Activated naive CD4-positive, alpha-beta T cell treated with anti-CD3 and anti-CD28 coated beads for 36 hours (primary cell): Measurements from ENCODE around the gene RGL3. TPM values are rescaled to one million over a fixed set of nuclear protein-coding genes. Genes with fewer than 3 reads are reported as not detected.
A peak's percentile ranks its signal among the peaks of the same experiment; 100 is the strongest.
"Not testable (repeated sequence)": the region's sequence is repeated elsewhere in the genome, so short reads cannot be mapped to it uniquely, and the experiment has no call there.

Source experiments
- CTCF ChIA-PET: fragments of 350-600 bp; sonication (Branson Sonifier 250); formaldehyde crosslinking; loops from one replicate; lab custom pipeline; 2021; ENCODE audit warnings: antibody characterized with exemption; lab: Charles Lee
- DNase-seq: peaks from one replicate; pipeline ENCODE4 v3.0.0-alpha.2; 2020
- H3K27ac Mint-ChIP-seq: one replicate; pipeline ENCODE4 v1.8.0; 2021; ENCODE audit warnings: mild to moderate bottlenecking, mixed read lengths
- H3K27me3 Mint-ChIP-seq: one replicate; pipeline ENCODE4 v1.8.0; 2021; ENCODE audit warnings: low read depth, mixed read lengths
- H3K36me3 Mint-ChIP-seq: one replicate; pipeline ENCODE4 v1.8.0; 2021; ENCODE audit warnings: low read depth, mixed read lengths
- H3K4me1 Mint-ChIP-seq: one replicate; pipeline ENCODE4 v1.8.0; 2021; ENCODE audit warnings: low read depth, mixed read lengths
- H3K4me3 Mint-ChIP-seq: one replicate; pipeline ENCODE4 v1.8.0; 2021; ENCODE audit warnings: mild to moderate bottlenecking, moderate library complexity, mixed read lengths
- H3K9me3 Mint-ChIP-seq: one replicate; pipeline ENCODE4 v1.8.0; 2021; ENCODE audit warnings: mixed read lengths
- intact Hi-C: fragments of 100-400 bp; cut with micrococcal nuclease; formaldehyde crosslinking; loops from one replicate; pipeline ENCODE4 v1.15.1; 2023
- total RNA-seq, 2 experiments: library from RNA; stranded (reverse); gene quantifications; one replicate each; pipeline ENCODE4 v1.2.3, GENCODE V29; 2021

RGL3 gene
- total RNA-seq, 2 experiments from 2014 or later: not detected

DNA sequence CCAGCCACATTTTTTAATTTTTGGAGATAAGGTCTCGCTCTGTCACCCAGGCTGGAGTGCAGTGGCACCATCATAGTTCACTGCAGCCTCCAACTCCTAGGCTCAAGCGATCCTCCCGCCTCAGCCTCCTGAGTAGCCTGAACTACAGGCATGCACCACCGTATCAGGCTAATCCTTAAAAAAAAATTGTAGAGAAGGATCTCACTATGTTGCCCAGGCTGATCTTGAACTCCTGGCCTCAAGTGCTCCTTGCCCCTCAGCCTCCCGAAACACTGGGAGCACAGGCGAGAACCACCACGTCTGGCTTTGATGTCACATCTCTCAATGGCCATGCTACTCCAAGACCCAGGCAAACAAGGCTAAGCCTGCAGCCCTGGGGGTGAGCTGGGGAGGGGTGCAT lies 37.5 kb upstream of the RGL3 start:
- intact Hi-C loops: no loop called here
- Mint-ChIP-seq H3K4me3 (no peak overlapping the region), H3K9me3 (no peaks in the 10 kb centered on the region), H3K4me1 (no peaks in the 10 kb centered on the region), H3K27ac (no peak overlapping the region), H3K27me3 (peaks cover 3% of the 10 kb centered on the region), H3K36me3 (no peaks in the 10 kb centered on the region)
- no peak for DNase-seq
- CTCF ChIA-PET: no interaction called here

DNA sequence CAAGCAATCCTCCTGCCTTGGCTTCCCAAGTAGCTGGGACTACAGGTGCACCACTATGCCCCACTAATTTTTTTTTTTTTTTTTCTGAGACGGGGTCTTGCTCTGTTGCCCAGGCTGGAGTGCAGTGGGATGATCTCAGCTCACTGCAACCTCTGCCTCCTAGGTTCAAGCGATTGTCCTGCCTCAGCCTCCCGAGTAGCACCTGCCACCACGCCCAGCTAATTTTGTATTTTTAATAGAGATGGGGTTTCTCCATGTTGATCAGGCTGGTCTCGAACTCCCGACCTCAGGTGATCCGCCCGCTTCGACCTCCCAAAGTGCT lies 36.1 kb upstream of the RGL3 start:
- not testable (repeated sequence) for H3K36me3 Mint-ChIP-seq, H3K9me3 Mint-ChIP-seq, H3K27ac Mint-ChIP-seq, H3K4me1 Mint-ChIP-seq, H3K27me3 Mint-ChIP-seq, H3K4me3 Mint-ChIP-seq, DNase-seq
- intact Hi-C loops: loop anchor here (2.0 kb wide), 1 partner anchor 28 kb away; no protein-coding TSS in a partner anchor
- CTCF ChIA-PET: interaction anchor here (0.7 to 1.0 kb wide), 4 partner anchors 22 to 347 kb away, joined by 3 to 5 read pairs (median 3); no protein-coding TSS in a partner anchor

DNA sequence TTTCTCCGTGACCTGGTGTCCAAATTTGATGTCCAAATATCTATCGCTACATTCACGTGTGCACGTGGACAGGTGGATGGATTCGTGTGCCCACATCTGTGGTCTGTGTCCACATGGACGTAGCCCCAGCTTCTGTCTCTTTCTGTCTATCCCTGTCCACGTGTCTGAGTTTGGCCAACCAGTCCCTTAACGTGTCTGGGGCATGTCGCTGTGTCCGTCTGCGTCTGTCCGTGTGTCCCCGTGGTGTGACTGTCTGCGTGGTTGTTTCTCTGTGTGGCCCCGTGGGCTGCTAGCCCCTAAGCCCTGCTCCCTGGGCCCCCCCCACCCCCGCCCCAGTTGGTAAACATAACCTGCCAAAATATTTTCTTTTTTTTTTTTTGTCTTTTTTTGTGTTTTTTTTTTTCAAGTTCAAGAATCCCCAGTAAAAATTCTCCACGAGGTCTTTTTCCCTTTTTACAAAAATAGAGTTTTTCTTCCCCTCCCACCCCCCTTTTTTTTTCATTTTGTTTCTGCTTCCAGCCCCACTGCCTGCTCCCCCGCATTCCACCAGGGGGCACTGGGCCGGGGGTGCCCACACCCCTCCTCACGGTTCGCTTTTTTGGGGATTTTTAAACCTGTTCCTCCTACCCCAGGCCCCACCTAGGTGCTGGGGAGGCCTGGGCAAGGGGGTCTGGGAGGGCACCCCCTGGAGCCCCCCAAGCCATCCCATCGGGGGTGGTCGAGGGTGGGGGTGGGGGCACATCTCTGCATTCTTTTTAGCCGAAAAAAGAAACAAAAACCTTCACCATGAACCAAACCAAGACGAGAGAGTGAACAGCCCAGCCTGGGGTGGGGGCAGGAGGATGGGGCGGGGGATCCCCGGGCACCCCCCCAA lies 34.6 kb upstream of the RGL3 start:
- Mint-ChIP-seq H3K9me3 (no peaks in the 10 kb centered on the region), H3K27ac (no peak overlapping the region), H3K27me3 (no peaks in the 10 kb centered on the region), H3K36me3 (peaks cover 6% of the 10 kb centered on the region), H3K4me3 (no peak overlapping the region), H3K4me1 (no peaks in the 10 kb centered on the region)
- peak; percentile 15 for DNase-seq
- intact Hi-C loops: loop anchor here (2.0 kb wide), 1 partner anchor 29 kb away; no protein-coding TSS in a partner anchor
- CTCF ChIA-PET: interaction anchor here (1.3 kb wide), 1 partner anchor 29 kb away, joined by 3 read pairs; no protein-coding TSS in a partner anchor

DNA sequence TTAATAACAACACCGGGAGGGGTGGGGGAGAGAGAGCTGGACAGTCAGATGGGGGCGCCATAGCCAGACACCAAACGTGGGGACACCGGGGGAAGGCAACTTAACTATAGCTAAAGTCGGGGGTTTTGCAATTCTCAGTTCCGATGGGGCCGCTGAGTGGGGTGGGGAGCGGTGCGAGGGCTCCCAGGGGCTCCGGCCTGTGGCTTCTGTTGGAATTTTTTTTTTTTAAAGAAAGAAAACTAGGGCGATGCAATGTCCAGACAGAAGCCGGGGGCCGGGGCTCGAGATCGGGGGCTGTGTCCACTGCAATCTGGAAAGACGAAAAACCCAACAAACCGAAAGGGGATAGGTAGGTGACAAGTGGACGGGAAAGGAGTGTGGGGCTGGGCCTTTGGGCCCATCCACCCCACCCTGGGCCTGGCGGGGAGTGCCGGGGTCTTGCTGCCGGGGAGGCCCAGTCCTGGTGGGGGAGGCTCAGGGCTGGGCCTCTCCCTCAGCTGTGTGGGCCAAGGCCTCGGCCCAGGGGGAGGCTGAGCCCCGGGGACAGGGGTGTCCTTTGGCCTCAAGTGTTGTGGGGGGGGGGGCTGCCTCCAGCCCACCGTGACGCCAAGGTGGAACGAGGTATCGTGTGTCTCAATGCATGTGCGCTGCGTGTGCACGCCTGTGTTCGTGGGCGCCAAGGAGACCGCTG lies 33.7 kb upstream of the RGL3 start:
- no peak overlapping the region for H3K27ac Mint-ChIP-seq
- no peaks in the 10 kb centered on the region for H3K27me3 Mint-ChIP-seq
- H3K4me3 Mint-ChIP-seq: no peak overlapping the region
- intact Hi-C loops: no loop called here
- H3K36me3 Mint-ChIP-seq: peaks cover 7% of the 10 kb centered on the region
- H3K9me3 Mint-ChIP-seq: no peaks in the 10 kb centered on the region
- no peaks in the 10 kb centered on the region for H3K4me1 Mint-ChIP-seq
- CTCF ChIA-PET: interaction anchor here (0.6 to 1.3 kb wide), 4 partner anchors 30 to 296 kb away, joined by 3 read pairs; no protein-coding TSS in a partner anchor
- peak; percentile 31 for DNase-seq

DNA sequence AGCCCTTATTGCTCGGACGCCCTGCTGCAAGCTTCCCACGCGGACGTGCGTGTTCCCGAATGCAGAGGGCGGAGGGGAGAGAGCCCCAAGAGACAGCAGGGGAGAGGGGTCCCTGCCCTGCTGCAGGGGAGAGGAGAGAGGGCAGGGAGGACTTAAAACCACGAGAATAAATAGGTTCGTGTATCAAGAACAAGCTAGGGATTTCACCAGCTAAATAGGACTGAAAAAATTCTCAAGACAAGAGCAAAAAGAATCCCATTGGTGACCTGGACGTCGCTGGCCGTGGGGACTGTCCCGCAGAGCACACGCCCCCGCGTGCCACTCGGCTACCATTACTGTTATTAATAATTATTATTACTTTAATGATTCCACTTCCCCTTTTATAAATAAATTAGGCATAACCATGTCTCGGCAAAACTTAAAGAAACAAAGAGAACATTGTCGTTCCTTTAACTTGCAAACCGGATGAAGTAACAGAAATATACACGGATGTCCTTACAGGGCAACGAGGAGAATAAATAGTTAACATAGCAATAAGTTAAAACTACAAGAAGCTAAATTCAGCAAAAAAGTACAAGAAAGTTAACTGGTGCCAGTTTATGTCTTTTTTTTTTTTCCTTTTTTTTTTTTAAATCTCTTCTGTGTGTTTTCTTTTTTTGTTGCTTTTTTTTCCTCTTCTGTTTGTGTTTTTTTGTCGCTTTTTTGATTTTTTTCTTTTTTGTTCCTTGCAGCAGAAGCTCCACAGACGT lies 32.9 kb upstream of the RGL3 start:
- H3K27ac Mint-ChIP-seq: no peak overlapping the region
- intact Hi-C loops: no loop called here
- CTCF ChIA-PET: interaction anchor here (0.6 to 1.3 kb wide), 6 partner anchors 21 to 296 kb away, joined by 3 to 4 read pairs (median 3); no protein-coding TSS in a partner anchor

DNA sequence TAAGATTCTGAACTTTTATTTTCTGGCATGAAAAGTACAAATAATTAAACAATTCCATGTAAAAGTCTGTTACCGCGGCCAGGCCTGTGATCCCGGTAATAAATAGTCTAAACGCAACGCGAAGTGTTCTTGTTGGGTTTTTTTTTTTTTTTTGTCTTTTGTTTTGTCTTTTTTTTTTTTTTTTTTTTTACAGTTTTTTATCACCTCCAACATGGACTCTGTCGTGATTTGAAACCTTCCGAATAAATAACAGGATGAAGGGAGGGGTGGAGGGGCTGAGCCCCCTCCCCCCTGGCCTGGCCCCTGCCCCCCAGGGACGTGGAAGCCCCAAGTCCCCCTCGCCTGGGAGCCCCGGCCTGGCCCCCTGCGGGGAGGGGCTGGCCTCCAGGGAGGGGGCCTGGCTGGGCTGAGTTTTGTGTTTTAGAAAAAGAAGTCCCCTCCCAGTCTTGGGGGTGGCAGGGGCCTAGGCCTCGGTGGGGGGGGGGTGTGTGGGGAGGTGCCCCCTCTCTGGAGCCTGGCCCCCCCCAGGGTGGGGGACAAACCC lies 32.3 kb upstream of the RGL3 start:
- no peak for DNase-seq
- Mint-ChIP-seq H3K27ac (no peak overlapping the region), H3K9me3 (no peaks in the 10 kb centered on the region), H3K27me3 (no peaks in the 10 kb centered on the region), H3K4me3 (no peak overlapping the region), H3K36me3 (peaks cover 9% of the 10 kb centered on the region), H3K4me1 (no peaks in the 10 kb centered on the region)
- intact Hi-C loops: no loop called here
- CTCF ChIA-PET: no interaction called here

More for the DNA sequence above, 32.9 kb upstream of the RGL3 start:
- no peak for DNase-seq
- peaks cover 7% of the 10 kb centered on the region for H3K36me3 Mint-ChIP-seq
- no peaks in the 10 kb centered on the region for H3K27me3 Mint-ChIP-seq
- no peaks in the 10 kb centered on the region for H3K4me1 Mint-ChIP-seq
- H3K9me3 Mint-ChIP-seq: no peaks in the 10 kb centered on the region
- H3K4me3 Mint-ChIP-seq: no peak overlapping the region

DNA sequence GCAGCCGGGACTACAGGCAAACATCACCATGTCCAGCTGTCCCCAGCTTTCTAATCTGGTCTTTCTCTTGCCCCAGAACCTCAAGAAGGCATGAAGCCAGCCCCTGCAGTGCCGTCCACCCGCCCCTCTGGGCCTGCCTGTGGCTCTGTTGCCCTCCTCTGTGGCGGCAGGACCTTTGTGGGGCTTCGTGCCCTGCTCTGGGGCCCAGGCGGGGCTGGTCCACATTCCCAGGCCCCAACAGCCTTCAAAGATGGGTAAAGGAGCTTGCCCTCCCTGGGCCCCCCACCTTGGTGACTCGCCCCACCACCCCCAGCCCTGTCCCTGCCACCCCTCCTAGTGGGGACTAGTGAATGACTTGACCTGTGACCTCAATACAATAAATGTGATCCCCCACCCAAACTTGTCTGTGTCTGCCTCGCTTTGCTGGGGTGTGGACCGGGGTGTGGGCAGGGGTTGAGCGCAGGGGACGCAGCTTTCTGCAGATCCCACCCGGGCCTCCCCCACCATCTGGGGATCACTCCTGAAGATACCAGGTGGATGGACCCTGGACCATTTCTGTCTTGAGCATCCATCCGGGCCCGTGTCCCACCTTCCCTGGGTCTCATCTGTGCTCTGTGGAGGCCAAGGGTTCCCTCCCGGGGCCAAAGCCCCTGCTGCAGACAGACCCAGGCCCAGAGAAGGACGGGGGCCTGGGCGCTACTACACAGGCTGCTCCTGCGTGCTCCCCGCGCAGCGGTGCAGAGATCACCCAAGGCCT lies 31.6 kb upstream of the RGL3 start:
- Mint-ChIP-seq H3K4me1 (no peaks in the 10 kb centered on the region), H3K4me3 (no peak overlapping the region), H3K27me3 (no peaks in the 10 kb centered on the region), H3K27ac (no peak overlapping the region), H3K36me3 (peaks cover 9% of the 10 kb centered on the region), H3K9me3 (no peaks in the 10 kb centered on the region)
- DNase-seq: no peak
- CTCF ChIA-PET: interaction anchor here (0.6 kb wide), 1 partner anchor 1341 kb away, joined by 3 read pairs; no protein-coding TSS in a partner anchor
- intact Hi-C loops: no loop called here

DNA sequence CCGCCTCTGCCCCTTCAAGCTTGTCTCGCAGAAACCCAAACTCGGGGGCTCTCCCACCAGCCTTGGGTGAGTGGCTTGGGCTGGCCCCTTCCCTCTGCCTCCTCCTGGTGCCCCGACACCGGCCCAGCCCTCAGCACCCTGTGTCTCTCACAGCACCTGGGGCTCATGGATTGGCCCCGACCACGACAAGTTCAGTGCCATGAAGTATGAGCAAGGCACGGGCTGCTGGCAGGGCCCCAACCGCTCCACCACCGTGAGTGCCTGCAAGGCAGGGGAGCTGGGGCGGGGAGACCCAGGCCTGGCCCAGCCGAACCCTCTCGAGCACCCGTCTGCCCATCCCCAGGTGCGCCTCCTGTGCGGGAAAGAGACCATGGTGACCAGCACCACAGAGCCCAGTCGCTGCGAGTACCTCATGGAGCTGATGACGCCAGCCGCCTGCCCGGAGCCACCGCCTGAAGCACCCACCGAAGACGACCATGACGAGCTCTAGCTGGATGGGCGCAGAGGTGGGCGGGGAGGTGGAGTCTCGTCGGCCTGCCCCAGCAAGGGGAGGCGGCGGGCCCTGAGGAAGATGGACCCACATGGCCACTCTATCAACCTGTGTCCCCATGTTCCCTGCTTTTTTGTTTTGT lies 29.9 kb upstream of the RGL3 start:
- CTCF ChIA-PET: interaction anchor here (1.7 kb wide), 1 partner anchor 68 kb away, joined by 7 read pairs; no protein-coding TSS in a partner anchor
- intact Hi-C loops: no loop called here
- Mint-ChIP-seq H3K27me3 (no peaks in the 10 kb centered on the region), H3K9me3 (no peaks in the 10 kb centered on the region), H3K4me1 (no peaks in the 10 kb centered on the region), H3K36me3 (peaks cover 18% of the 10 kb centered on the region), H3K27ac (no peak overlapping the region), H3K4me3 (no peak overlapping the region)
- DNase-seq: no peak

DNA sequence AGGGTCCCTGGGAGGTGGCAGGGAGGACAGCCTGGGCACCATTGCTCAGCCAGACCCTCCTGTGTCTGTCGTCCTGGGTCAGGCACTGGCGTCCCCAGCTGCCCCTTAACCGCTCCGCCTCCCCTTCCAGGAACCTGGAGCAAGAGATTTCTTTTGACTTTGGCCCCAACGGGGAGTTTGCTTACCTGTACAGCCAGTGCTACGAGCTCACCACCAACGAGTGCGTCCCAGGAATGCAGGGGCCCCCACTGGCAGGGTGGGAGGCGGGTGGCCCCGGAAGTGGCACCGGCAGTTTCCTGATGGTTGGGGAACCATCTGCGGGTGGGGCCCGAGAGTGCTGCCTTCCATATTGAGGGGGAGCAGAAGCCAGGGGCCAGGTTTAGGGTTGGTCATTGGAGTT lies 29.3 kb upstream of the RGL3 start:
- no peak for DNase-seq
- CTCF ChIA-PET: interaction anchor here (1.7 kb wide), 1 partner anchor 67 kb away, joined by 7 read pairs; no protein-coding TSS in a partner anchor
- Mint-ChIP-seq H3K36me3 (peaks cover 19% of the 10 kb centered on the region), H3K27ac (no peak overlapping the region), H3K4me3 (no peak overlapping the region), H3K4me1 (no peaks in the 10 kb centered on the region), H3K9me3 (no peaks in the 10 kb centered on the region), H3K27me3 (no peaks in the 10 kb centered on the region)
- intact Hi-C loops: no loop called here

DNA sequence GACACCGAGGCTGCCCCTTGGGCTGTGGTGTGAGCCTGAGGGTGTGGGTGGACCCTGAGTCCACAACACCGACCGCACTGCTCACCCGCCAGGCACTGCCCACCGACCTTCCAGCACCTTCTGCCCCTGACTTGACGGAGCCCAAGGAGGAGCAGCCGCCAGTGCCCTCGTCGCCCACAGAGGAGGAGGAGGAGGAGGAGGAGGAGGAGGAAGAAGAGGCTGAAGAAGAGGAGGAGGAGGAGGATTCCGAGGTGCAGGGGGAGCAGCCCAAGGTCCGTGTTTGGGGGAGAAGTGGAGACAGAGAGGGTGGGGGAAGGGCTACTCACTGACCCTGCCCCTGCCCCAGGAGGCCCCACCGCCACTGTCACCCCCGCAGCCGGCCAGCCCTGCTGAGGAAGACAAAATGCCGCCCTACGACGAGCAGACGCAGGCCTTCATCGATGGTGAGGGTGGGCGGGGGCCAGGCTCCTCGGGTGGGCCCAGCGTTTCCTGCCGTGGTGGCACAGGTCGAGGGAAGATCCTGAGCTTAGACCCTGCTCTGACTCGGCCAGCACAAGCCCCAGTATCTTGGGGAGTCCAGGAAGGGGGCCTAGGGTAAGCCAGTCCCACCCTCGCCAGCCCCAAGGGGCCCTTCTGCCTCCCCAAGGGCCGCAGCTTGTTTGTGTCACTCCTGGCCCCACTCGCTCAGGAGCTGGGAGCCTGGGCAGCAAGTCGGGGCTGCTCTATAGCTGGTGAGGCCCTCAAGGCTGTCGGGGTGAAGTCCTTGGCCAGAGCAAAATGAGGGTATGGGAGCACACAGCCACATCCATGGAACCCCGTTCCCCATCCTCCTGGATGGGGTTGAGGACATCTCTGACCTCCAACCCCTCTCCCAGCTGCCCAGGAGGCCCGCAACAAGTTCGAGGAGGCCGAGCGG lies 28.5 kb upstream of the RGL3 start:
- intact Hi-C loops: no loop called here
- Mint-ChIP-seq H3K4me3 (no peak overlapping the region), H3K9me3 (no peaks in the 10 kb centered on the region), H3K27ac (no peak overlapping the region), H3K27me3 (no peaks in the 10 kb centered on the region), H3K4me1 (no peaks in the 10 kb centered on the region), H3K36me3 (peaks cover 20% of the 10 kb centered on the region)
- CTCF ChIA-PET: interaction anchor here (0.5 to 1.7 kb wide), 4 partner anchors 66 to 503 kb away, joined by 3 to 7 read pairs (median 4); no protein-coding TSS in a partner anchor
- DNase-seq: no peak
